Colon (tissue), 2 donors: ENCODE data around the gene SMIM14.
"Not testable (repeated sequence)": the region's sequence is repeated elsewhere in the genome, so short reads cannot be mapped to it uniquely, and the experiment has no call there.

ENCODE experiments used
- FAIRE-seq: peaks from 2 replicates; lab custom pipeline; 2012; peaks lifted over from hg19 to GRCh38; lab: Jason Lieb, UNC
- donor health status: control.
- donor health status: control.

Gene SMIM14

GRCh38 chr4:39596971-39597370 is 41.7 kb downstream of the SMIM14 start:
- no peak for FAIRE-seq

GRCh38 chr4:39591290-39591689 is 47.4 kb downstream of the SMIM14 start:
- no peak for FAIRE-seq

GRCh38 chr4:39587881-39588280 is 50.8 kb downstream of the SMIM14 start:
- no peak for FAIRE-seq

- FAIRE-seq = no peak
Observed at GRCh38 chr4:39574946-39575345, 63.7 kb downstream of the SMIM14 start.

- no peak for FAIRE-seq
Observed at GRCh38 chr4:39571504-39571903, 67.2 kb downstream of the SMIM14 start.

GRCh38 chr4:39571054-39571453 is 67.6 kb downstream of the SMIM14 start:
- no peak for FAIRE-seq

- no peak for FAIRE-seq
Observed at GRCh38 chr4:39569209-39569608, 69.5 kb downstream of the SMIM14 start.

GRCh38 chr4:39568805-39569204 is 69.9 kb downstream of the SMIM14 start:
- peak; percentile 14 for FAIRE-seq

- no peak for FAIRE-seq
Observed at GRCh38 chr4:39565878-39566600, 72.6 kb downstream of the SMIM14 start.

- no peak for FAIRE-seq
Observed at GRCh38 chr4:39563346-39563847, 75.3 kb downstream of the SMIM14 start.

- FAIRE-seq = no peak
Observed at GRCh38 chr4:39562792-39563191, 75.9 kb downstream of the SMIM14 start.

GRCh38 chr4:39559626-39560025 is 79.0 kb downstream of the SMIM14 start:
- no peak for FAIRE-seq

GRCh38 chr4:39555472-39555871 is 83.2 kb downstream of the SMIM14 start:
- FAIRE-seq = no peak

- FAIRE-seq = no peak
Observed at GRCh38 chr4:39548425-39549067, 90.1 kb downstream of the SMIM14 start.

- FAIRE-seq = no peak
Observed at GRCh38 chr4:39544580-39545315, 93.9 kb downstream of the SMIM14 start.

- FAIRE-seq = not testable (repeated sequence)
Observed at GRCh38 chr4:39544080-39544479, 94.6 kb downstream of the SMIM14 start.

GRCh38 chr4:39543034-39543433 is 95.6 kb downstream of the SMIM14 start:
- FAIRE-seq = no peak

GRCh38 chr4:39542611-39543012 is 96.1 kb downstream of the SMIM14 start:
- FAIRE-seq = no peak

- FAIRE-seq = no peak
Observed at GRCh38 chr4:39541987-39542610, 96.6 kb downstream of the SMIM14 start.

- no peak for FAIRE-seq
Observed at GRCh38 chr4:39539089-39539611, 99.5 kb downstream of the SMIM14 start.

GRCh38 chr4:39533541-39533940 is 105.1 kb downstream of the SMIM14 start:
- FAIRE-seq = no peak

GRCh38 chr4:39532237-39532636 is 106.4 kb downstream of the SMIM14 start:
- FAIRE-seq = not testable (repeated sequence)
